NB4 (cell line): ENCODE measurements around the gene MYLK4.

Source experiments
- DNase-seq: peaks from one replicate; pipeline ENCODE4 v3.0.0; 2010; ENCODE audit warnings: low read depth
- H3K4me3 ChIP-seq: one replicate; pipeline ENCODE4 v1.5.1; 2011; ENCODE audit warnings: mild to moderate bottlenecking, low read depth, low read length, moderate library complexity
- CTCF ChIP-seq: IDR thresholded peaks from one replicate; pipeline ENCODE4 v1.5.1; 2012; ENCODE audit warnings: low read depth, low read length
- MAX ChIP-seq: IDR thresholded peaks from 2 replicates; pipeline ENCODE4 v1.6.1; 2011; ENCODE audit warnings: low read depth, low read length
- MYC ChIP-seq: IDR thresholded peaks from 2 replicates; pipeline ENCODE4 v1.6.1; 2011; ENCODE audit warnings: low read depth, low read length
- POLR2A ChIP-seq: IDR thresholded peaks from 2 replicates; pipeline ENCODE4 v1.6.1; 2011; ENCODE audit warnings: mild to moderate bottlenecking; ENCODE audit not compliant: insufficient read length; ENCODE audit errors: extremely low read depth

Gene MYLK4

GRCh38 chr6:2790588-2791449 is 40.1 kb upstream of the MYLK4 start:
- TF ChIP-seq CTCF (peak; percentile 75), POLR2A (no peak), MAX (0 out of 2 replicates have a peak, but pooled peaks have one; percentile 29), MYC (peak; percentile 23; the same call in 1 of the 2 replicates)
- peak; percentile 85 for DNase-seq
- no peak overlapping the region for H3K4me3 ChIP-seq

GRCh38 chr6:2786269-2786668 is 35.5 kb upstream of the MYLK4 start:
- no peak for DNase-seq
- H3K4me3 ChIP-seq = no peak overlapping the region
- TF ChIP-seq POLR2A (no peak), CTCF (no peak), MAX (no peak), MYC (no peak)

GRCh38 chr6:2784930-2785329 is 34.2 kb upstream of the MYLK4 start:
- TF ChIP-seq POLR2A (no peak), MAX (no peak), CTCF (no peak), MYC (no peak)
- DNase-seq = no peak
- no peak overlapping the region for H3K4me3 ChIP-seq

- DNase-seq = no peak
- no peak for TF ChIP-seq MAX
- no peak for TF ChIP-seq CTCF
- TF ChIP-seq MYC = no peak
- TF ChIP-seq POLR2A = no peak
- no peak overlapping the region for H3K4me3 ChIP-seq
These were observed 33.3 kb upstream of the MYLK4 start for GRCh38 chr6:2784061-2784460.

- no peak for DNase-seq
- TF ChIP-seq CTCF (peak; percentile 14), MAX (no peak), MYC (no peak), POLR2A (no peak)
- no peak overlapping the region for H3K4me3 ChIP-seq
These were observed 32.7 kb upstream of the MYLK4 start for GRCh38 chr6:2783188-2783963.
